NCI-H460 (cell line): ENCODE data around the gene UTF1. TPM values are rescaled to one million over a fixed set of nuclear protein-coding genes. Genes with fewer than 3 reads are reported as not detected.

Experiments
- DNase-seq: peaks from one replicate; pipeline ENCODE4 v3.0.0-alpha.2; 2016; ENCODE audit warnings: low read depth; ENCODE audit errors: extremely low read depth
- total RNA-seq: library from RNA; depleted of rRNA; stranded (reverse); fragments of >200 nt; shearing (Covaris generic); gene quantifications from 2 replicates; pipeline ENCODE4 v1.2.3, GENCODE V29; 2014

UTF1 gene
- total RNA-seq, 1 experiment from 2014 or later: not detected

GRCh38 chr10:133196221-133196915 lies 33.6 kb upstream of the UTF1 start:
- no peak for DNase-seq

GRCh38 chr10:133196936-133197758 lies 32.9 kb upstream of the UTF1 start:
- no peak for DNase-seq

GRCh38 chr10:133197786-133198185 lies 32.2 kb upstream of the UTF1 start:
- DNase-seq: no peak

- DNase-seq: no peak
Observed at GRCh38 chr10:133198206-133198605, 31.8 kb upstream of the UTF1 start.

DNA sequence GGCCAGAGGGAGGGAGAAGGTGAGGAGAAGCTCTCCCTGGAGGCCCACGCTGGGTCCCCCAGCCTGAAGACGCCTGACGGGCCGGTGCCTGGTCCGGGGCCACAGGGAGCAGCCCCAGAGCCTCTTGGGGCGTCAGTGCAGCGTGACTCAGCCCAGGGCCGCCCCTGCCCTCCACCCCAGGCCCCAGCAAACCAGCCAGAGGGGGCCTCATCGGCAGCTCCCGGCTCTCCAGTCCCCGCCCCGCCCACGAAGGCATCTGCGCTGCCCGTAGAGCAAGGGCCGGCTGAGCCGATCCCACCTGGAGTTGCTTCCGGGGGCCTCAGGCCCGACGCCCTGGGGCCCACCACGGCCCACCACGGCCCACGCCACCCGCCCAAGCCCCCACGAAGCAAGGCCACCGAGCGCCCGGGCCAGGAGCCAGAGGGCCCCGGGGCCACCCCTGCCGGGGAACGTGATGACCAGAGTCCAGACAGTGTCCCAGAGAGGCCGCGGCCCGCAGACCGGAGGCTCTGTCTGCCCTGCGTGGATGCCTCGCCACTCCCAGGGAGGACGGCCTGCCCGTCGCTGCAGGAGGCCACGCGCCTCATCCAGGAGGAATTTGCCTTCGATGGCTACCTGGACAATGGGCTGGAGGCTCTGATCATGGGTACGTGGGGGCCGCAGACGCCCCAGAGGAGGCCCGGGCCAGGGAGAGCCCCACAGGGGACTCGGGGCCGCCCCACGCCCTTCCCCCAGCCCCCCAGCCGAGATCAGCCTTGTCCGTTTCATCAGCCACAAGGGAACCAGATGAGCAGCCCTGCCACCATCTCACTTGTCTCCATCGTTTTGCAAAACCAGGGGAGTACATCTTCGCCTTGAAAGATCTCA lies 31.2 kb upstream of the UTF1 start:
- DNase-seq: no peak

- no peak for DNase-seq
Observed at GRCh38 chr10:133199488-133199885, 30.5 kb upstream of the UTF1 start.

DNA sequence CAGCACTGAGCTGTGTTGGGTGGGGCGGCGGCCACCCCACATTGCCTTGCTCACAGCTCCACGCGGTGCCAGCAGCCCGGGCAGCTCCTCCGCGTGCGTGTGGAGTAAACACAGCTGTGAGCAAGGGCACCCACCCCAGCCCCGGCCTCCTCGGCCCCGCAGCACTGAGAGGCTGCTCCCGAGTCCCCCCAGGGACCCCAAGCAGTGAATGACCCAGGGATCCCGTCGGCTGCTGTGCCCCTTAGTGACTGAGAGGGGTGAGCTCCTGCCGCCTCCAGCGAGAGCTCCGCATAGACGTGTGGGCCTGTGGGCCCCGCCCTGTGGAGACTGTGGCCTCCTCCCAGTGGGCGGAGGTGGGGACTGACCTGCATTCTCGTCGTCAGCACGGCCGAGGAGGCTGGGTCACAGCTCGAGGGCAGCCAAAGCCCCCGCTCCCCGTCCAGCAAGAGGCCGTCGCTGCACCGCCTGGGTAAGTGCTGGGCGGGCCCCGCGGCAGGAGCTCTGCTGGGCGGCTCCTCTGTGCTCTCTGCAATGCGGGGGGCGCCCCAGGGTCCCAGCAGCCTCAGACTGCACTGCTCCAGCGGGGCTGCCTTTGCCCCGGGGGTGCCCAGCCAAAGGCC lies 29.9 kb upstream of the UTF1 start:
- DNase-seq: no peak

DNA sequence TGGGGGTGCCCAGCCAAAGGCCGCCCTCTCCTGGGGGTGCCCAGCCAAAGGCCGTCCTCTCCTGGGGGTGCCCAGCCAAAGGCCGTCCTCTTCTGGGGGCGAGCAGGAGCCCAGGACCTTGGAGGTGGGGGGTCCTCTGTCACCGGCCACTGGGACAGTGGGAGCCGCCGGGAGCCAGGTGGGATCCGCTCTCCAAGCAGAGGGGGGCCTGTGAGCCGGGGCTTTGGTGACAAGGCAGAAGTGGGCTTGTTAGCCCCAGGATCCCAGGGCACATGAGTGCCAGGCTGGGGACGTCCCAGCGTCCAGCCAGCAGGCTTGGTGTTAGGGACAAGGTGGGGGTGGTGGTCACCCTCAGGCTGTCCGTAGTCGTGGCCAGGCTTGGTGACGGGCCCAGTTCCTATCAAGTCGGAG lies 29.4 kb upstream of the UTF1 start:
- no peak for DNase-seq

GRCh38 chr10:133201151-133201947 lies 28.7 kb upstream of the UTF1 start:
- no peak for DNase-seq

- DNase-seq: no peak
Observed at GRCh38 chr10:133201948-133202725, 27.9 kb upstream of the UTF1 start.

GRCh38 chr10:133202778-133203651 lies 27.0 kb upstream of the UTF1 start:
- DNase-seq: no peak

DNA sequence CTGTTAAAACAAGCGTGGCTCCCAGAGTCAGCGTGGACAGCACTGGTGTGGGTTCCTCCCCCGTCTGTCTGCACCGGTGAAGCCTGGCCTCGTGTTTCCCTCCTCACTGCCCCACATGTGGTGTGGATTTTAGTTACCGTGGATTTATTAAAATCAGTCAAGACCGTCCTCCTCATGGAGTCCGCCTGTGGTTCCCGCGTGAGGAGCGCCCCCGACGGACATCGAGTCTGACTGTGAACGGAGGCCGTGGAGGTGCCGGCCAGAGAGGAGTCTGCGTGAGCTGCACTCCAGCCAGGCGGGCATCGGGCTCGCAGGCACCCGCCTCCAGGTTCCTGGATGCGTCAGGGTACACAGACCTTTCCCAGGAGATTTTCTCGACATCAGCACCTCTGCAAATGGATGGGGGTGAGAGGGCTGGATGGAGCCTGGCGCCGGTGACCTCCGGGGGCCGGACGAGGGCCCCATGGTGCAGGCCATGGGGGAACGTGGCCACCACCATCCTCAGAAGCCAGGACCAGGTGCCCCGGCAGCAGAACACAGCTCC lies 26.3 kb upstream of the UTF1 start:
- no peak for DNase-seq

DNA sequence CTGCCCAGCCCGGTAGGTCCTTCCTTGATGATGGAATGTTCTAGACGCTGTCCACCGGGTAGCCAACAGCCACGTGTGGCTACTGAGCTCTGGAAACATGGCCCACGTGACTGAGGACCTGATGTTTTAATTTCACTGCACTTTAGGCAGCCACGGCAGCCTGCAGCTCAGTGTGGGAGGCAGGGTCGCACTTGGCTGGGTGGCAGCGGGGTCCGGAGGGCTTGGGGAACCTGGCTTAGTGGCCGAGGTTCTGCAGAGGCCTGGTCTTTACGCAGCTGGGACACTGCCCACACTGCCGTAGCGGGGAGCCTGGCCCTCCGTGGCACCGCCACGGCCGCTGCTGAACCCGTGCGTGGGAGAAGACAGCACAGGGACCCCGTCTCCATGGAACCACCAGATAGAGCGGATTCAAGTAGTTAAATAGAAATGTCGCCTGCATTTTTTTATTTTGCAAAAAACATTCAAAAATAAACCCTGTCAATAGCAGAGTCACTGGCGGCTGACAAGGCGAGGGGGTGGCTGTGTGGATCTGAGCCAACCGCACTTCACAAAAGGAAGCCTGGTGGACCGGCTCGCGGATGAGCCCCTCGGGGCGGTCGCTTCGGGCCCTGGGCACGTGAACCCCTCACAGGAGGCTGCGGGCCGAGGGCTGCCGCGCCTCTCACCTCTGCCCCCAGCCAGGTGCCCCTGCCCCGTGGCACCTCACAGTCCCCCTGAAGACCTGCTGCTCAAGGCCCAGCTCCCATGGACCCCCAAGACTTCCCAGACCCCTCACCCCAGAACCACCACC lies 25.6 kb upstream of the UTF1 start:
- no peak for DNase-seq

DNA sequence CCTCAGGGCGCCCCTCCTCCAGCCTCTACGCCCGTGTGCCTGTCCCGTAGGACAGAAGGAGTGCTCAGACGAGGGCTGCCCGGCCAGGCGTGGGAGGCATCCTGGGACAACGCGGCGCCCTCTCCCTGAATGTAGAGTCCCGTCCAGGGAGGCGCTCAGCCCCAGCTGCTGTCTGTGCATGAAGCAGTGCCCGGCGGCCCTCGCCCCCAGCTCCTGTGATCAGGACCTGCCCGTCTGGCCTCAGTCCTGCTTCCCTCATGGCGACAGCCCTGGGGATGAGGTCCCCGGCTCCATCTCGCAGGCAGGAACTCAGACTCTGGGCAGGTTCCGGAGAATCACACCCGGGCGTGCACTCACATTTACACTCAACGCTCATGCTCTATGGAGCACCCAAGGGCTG lies 24.9 kb upstream of the UTF1 start:
- no peak for DNase-seq

- DNase-seq: no peak
Observed at GRCh38 chr10:133206356-133207040, 23.5 kb upstream of the UTF1 start.

DNA sequence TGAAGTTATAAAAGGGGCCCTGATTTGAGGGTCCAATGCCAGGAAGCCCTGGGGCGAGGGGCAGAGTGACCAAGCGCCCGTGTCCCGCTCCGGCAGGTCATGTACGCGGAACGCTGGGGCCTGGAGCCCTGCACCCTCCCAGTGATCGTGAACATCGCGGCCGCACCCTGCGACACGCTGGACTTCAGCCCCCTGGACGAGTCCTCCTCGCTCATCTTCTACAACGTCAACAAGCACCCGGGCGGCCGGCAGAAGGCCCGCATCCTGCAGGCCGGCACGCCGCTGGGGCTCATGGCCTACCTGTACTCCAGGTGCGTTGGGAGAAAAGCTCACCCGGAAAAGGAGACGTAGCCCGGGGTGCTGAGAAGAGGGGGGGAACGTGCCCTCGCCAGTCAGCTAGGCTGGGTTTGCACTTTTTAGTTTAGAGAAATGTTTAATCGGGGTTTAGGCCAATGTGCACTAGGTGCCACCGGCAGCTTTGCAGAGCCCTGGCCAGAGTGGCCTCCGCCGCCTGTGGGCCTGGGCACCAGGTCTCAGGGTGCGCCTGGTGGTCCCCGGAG lies 22.9 kb upstream of the UTF1 start:
- DNase-seq: no peak
